Endothelial cell of umbilical vein (primary cell): Measurements from ENCODE around the gene NOP16.

Experiments used
- CTCF ChIP-seq, 2 donors: IDR thresholded peaks; 1 replicate in 1 of 2; 2 replicates in 1 of 2; pipeline ENCODE4 v1.5.1; 2011; ENCODE audit warnings: low read length in 2 of 2, mild to moderate bottlenecking in 2 of 2, moderate library complexity in 2 of 2, control low read depth in 1 of 2, inconsistent platforms in 1 of 2, low read depth in 1 of 2; ENCODE audit not compliant: insufficient read depth in 1 of 2; ENCODE audit errors: extremely low read depth in 1 of 2
- MAX ChIP-seq: IDR thresholded peaks from 2 replicates; pipeline ENCODE4 v1.6.1; 2011; ENCODE audit not compliant: insufficient read depth, insufficient read length
- POLR2A ChIP-seq: IDR thresholded peaks from 2 replicates; pipeline ENCODE4 v1.6.1; 2012; ENCODE audit warnings: low read depth, mild to moderate bottlenecking, control low read depth, low read length

GRCh38 chr5:176414704-176415103 lies 26.3 kb upstream of the NOP16 start:
- TF ChIP-seq MAX = no peak
- no peak for TF ChIP-seq CTCF (IDR thresholded peaks at IDR 0.05; ENCODE audit: extremely low read depth in 1 of 2, insufficient read depth in 1 of 2, low read depth in 1 of 2, low read length in 2 of 2)
- TF ChIP-seq POLR2A = no peak
